Upper lobe of left lung (tissue), 4 donors: ENCODE results near the gene PGAM2.

ENCODE experiments used
- POLR2A ChIP-seq, 4 donors: fragments of 450-650 bp; IDR thresholded peaks; one replicate each; pipeline ENCODE4 v1.5.1; 2016 to 2017; ENCODE audit warnings: antibody characterized with exemption in 4 of 4, mild to moderate bottlenecking in 2 of 4
- POLR2AphosphoS5 ChIP-seq, 2 donors: sonication (generic); formaldehyde crosslinking; IDR thresholded peaks; one replicate each; pipeline ENCODE4 v1.5.1; 2017; ENCODE audit warnings: antibody characterized with exemption in 2 of 2
- TF ChIP-seq, protein P1 (sequence below), 6 experiments: fragments of 450-650 bp in 4 of 6; fragments of 200-600 bp in 2 of 6; sonication (generic) in 2 of 6; IDR thresholded peaks; one replicate each; pipeline ENCODE4 v1.5.1; 2016 to 2019; ENCODE audit warnings: antibody characterized with exemption in 6 of 6

GRCh38 chr7:44080118-44080517, 14.8 kb upstream of the PGAM2 start:
- no peak for TF ChIP-seq POLR2A (IDR thresholded peaks at IDR 0.05)
- TF ChIP-seq, protein P1, sequence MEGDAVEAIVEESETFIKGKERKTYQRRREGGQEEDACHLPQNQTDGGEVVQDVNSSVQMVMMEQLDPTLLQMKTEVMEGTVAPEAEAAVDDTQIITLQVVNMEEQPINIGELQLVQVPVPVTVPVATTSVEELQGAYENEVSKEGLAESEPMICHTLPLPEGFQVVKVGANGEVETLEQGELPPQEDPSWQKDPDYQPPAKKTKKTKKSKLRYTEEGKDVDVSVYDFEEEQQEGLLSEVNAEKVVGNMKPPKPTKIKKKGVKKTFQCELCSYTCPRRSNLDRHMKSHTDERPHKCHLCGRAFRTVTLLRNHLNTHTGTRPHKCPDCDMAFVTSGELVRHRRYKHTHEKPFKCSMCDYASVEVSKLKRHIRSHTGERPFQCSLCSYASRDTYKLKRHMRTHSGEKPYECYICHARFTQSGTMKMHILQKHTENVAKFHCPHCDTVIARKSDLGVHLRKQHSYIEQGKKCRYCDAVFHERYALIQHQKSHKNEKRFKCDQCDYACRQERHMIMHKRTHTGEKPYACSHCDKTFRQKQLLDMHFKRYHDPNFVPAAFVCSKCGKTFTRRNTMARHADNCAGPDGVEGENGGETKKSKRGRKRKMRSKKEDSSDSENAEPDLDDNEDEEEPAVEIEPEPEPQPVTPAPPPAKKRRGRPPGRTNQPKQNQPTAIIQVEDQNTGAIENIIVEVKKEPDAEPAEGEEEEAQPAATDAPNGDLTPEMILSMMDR (IDR thresholded peaks at IDR 0.05), result no peak
- no peak for TF ChIP-seq POLR2AphosphoS5 (IDR thresholded peaks at IDR 0.05)
